ENCODE results near the gene SMAD3. TPM values are rescaled to one million over a fixed set of nuclear protein-coding genes. Genes with fewer than 3 reads are reported as not detected.

Gene SMAD3
- total RNA-seq, 2 experiments from 2014 or later, result 145 to 148 TPM

DNA sequence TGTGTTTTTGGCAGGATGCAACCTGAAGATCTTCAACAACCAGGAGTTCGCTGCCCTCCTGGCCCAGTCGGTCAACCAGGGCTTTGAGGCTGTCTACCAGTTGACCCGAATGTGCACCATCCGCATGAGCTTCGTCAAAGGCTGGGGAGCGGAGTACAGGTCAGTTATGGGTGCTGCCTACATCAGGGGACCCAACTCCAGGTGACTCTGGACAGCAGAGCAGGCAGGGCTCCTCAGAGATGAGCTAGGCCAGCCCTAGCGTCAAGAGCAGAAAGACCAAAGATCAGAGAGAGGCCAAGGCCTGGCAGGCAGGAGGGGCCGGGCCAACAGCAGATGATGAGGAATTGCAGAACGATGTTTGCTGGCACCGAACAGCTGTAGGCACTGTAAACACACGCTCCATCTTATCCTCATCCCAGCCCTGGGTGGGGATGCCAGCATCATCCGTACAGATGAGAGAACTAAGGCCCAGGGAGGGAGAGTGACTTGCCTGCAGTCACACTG lies 122.0 kb downstream of the SMAD3 start:
- H3K4me3 Mint-ChIP-seq, result no peak overlapping the region
- ChIA-PET POLR2A (interaction anchor here (1.0 kb wide), 1 partner anchor 53 kb away, joined by 4 read pairs; no protein-coding TSS in a partner anchor), CTCF (no interaction called here)
- H3K36me3 Mint-ChIP-seq (ENCODE audit: low read depth), result peaks cover 88% of the 10 kb centered on the region
- H3K27ac Mint-ChIP-seq, result peak overlapping the region; percentile 47
- H3K27me3 Mint-ChIP-seq, result no peaks in the 10 kb centered on the region
- peak; percentile 4 for DNase-seq
- no peaks in the 10 kb centered on the region for H3K9me3 Mint-ChIP-seq
- peaks cover 15% of the 10 kb centered on the region for H3K4me1 Mint-ChIP-seq

DNA sequence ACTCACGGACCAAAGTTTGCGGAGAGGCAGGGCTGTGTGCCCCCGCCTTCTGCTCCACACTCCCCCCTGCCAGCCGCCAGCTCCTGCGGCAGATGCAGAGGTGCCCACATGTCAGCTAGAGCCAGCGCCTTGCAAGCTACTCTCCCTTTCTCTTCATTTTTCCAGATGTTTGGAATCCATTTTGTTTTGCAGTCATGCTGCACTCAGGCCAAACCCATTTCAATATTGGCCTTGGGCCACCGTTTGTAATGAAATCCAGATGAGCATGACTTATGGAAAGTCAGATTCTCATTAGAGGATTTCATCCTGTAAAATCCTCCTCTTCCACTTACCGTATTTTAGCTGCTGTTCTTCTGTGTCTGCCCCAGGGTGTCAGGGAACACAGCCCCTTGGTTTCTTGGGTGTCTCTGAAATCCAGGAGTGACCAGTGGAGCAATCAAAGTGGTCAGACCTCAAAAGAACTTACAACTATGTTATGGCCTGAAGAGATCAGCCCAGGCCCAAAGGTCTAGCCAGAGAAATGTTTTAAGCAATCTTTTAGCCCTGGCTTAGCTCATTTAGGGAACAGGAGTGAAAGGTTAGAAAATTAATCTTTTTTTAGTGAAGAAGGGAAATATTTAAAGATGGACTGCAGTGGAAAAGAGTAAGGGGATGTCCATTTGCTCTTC lies 123.3 kb downstream of the SMAD3 start:
- peak overlapping the region; percentile 54 for H3K27ac Mint-ChIP-seq
- peaks cover 15% of the 10 kb centered on the region for H3K4me1 Mint-ChIP-seq
- no peaks in the 10 kb centered on the region for H3K27me3 Mint-ChIP-seq
- no peaks in the 10 kb centered on the region for H3K9me3 Mint-ChIP-seq
- H3K36me3 Mint-ChIP-seq (ENCODE audit: low read depth), result peaks cover 92% of the 10 kb centered on the region
- peak; percentile 5 for DNase-seq
- ChIA-PET CTCF (interaction anchor here (0.7 kb wide), 1 partner anchor 281 kb away, joined by 3 read pairs; no protein-coding TSS in a partner anchor), POLR2A (no interaction called here)
- no peak overlapping the region for H3K4me3 Mint-ChIP-seq

DNA sequence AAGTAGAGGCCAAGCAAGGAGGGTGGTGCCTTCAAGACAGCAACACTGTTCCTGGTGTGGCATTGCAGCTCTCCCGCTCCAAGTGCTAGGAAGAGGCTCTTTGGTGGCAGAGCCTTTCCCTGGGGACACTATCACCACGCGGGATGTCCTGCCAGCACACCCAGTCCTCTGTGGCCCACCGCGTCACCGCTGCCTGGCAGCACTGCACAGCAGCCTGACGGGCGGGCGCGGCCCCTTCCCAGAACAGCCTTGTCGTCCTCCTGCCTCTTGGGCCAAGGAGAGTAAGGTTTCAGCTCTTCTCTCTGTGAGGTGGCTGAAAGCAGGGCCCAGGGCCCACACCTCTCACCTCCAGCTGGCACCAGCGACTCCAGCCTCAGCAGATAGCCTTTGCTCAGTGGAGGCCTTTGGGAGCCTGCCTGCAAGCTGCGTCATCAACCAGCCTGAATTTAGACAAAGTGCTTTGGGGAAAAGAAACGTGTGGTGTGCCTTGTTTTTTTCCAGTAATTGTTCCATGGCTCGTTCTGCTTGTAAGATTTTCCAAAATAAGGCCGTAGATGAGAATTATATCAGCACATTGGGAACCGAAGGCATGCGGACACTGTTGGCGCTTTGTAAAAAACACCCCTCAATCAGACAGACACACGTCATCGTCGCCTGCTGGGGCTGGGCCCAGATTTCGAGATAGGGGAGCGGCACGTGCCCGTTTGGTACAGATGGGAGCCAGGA lies 124.1 kb downstream of the SMAD3 start:
- H3K36me3 Mint-ChIP-seq (ENCODE audit: low read depth), result peaks cover 93% of the 10 kb centered on the region
- peak; percentile 14 for DNase-seq
- POLR2A ChIA-PET, result no interaction called here

DNA sequence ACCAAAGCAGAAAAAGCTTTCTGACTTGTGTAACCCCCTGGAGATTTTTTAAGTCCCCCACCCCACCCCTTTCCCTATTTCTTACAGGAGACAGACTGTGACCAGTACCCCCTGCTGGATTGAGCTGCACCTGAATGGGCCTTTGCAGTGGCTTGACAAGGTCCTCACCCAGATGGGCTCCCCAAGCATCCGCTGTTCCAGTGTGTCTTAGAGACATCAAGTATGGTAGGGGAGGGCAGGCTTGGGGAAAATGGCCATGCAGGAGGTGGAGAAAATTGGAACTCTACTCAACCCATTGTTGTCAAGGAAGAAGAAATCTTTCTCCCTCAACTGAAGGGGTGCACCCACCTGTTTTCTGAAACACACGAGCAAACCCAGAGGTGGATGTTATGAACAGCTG lies 124.9 kb downstream of the SMAD3 start:
- ChIA-PET POLR2A (no interaction called here), CTCF (no interaction called here)
- H3K9me3 Mint-ChIP-seq, result no peaks in the 10 kb centered on the region
- peaks cover 94% of the 10 kb centered on the region for H3K36me3 Mint-ChIP-seq (ENCODE audit: low read depth)
- peaks cover 8% of the 10 kb centered on the region for H3K4me1 Mint-ChIP-seq
- H3K27ac Mint-ChIP-seq, result no peak overlapping the region
- DNase-seq, result peak; percentile 14
- no peak overlapping the region for H3K4me3 Mint-ChIP-seq
- H3K27me3 Mint-ChIP-seq, result no peaks in the 10 kb centered on the region

More for the DNA sequence above, 124.1 kb downstream of the SMAD3 start:
- Mint-ChIP-seq H3K4me3 (no peak overlapping the region), H3K27ac (peak overlapping the region; percentile 31), H3K4me1 (peaks cover 15% of the 10 kb centered on the region), H3K27me3 (no peaks in the 10 kb centered on the region), H3K9me3 (no peaks in the 10 kb centered on the region)
- CTCF ChIA-PET, result no interaction called here

GRCh38 chr15:67190813-67191212 lies 125.4 kb downstream of the SMAD3 start:
- peak; percentile 6 for DNase-seq
- no peaks in the 10 kb centered on the region for H3K9me3 Mint-ChIP-seq
- ChIA-PET POLR2A (no interaction called here), CTCF (no interaction called here)
- H3K4me1 Mint-ChIP-seq, result peaks cover 4% of the 10 kb centered on the region
- peaks cover 94% of the 10 kb centered on the region for H3K36me3 Mint-ChIP-seq (ENCODE audit: low read depth)
- H3K27ac Mint-ChIP-seq, result no peak overlapping the region
- no peaks in the 10 kb centered on the region for H3K27me3 Mint-ChIP-seq
- H3K4me3 Mint-ChIP-seq, result no peak overlapping the region

DNA sequence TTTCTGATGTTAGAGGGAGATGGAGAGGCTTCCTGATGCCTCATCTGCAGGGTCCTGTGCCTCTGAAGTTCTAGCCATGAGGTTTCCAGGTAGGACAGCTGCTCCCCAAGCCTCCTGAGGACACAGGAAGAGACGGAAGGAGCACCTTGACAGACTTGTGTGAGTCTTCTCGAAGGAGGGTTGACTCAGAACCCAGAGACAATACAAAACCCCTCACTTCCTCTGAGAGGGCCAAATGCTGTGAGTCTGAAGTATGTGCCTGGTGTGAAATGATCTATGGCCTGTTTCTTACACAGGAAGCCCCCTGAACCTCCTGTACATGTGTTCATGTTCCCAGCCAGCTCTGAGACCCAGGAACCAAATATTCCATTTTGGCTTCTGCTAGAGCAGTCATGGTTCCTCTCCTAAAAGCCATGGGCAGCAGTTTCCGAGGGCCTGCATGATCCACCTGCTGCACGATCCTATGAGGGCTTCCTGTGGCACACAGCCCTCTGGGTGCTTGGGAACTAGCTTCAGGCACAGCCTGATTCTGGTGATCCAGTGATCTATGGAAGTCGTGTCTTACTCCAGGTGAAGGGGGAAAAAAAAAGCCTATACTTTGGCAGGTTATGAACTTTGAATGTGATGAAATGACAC lies 126.9 kb downstream of the SMAD3 start:
- peaks cover 9% of the 10 kb centered on the region for H3K4me1 Mint-ChIP-seq
- DNase-seq, result peak; percentile 11
- CTCF ChIA-PET, result no interaction called here
- POLR2A ChIA-PET, result no interaction called here
- H3K27me3 Mint-ChIP-seq, result no peaks in the 10 kb centered on the region
- peaks cover 90% of the 10 kb centered on the region for H3K36me3 Mint-ChIP-seq (ENCODE audit: low read depth)
- no peaks in the 10 kb centered on the region for H3K9me3 Mint-ChIP-seq
- H3K27ac Mint-ChIP-seq, result peak overlapping the region; percentile 55
- H3K4me3 Mint-ChIP-seq, result no peak overlapping the region

GRCh38 chr15:67193223-67193990 lies 128.0 kb downstream of the SMAD3 start:
- Mint-ChIP-seq H3K27ac (peak overlapping the region; percentile 47), H3K27me3 (no peaks in the 10 kb centered on the region), H3K9me3 (no peaks in the 10 kb centered on the region), H3K4me3 (no peak overlapping the region), H3K36me3 (ENCODE audit: low read depth) (peaks cover 90% of the 10 kb centered on the region), H3K4me1 (peaks cover 17% of the 10 kb centered on the region)
- no peak for DNase-seq
- CTCF ChIA-PET, result no interaction called here
- POLR2A ChIA-PET, result interaction anchor here (1.0 to 1.5 kb wide), 2 partner anchors 63 to 128 kb away, joined by 3 read pairs; partner anchors contain the start of gene SMAD3

DNA sequence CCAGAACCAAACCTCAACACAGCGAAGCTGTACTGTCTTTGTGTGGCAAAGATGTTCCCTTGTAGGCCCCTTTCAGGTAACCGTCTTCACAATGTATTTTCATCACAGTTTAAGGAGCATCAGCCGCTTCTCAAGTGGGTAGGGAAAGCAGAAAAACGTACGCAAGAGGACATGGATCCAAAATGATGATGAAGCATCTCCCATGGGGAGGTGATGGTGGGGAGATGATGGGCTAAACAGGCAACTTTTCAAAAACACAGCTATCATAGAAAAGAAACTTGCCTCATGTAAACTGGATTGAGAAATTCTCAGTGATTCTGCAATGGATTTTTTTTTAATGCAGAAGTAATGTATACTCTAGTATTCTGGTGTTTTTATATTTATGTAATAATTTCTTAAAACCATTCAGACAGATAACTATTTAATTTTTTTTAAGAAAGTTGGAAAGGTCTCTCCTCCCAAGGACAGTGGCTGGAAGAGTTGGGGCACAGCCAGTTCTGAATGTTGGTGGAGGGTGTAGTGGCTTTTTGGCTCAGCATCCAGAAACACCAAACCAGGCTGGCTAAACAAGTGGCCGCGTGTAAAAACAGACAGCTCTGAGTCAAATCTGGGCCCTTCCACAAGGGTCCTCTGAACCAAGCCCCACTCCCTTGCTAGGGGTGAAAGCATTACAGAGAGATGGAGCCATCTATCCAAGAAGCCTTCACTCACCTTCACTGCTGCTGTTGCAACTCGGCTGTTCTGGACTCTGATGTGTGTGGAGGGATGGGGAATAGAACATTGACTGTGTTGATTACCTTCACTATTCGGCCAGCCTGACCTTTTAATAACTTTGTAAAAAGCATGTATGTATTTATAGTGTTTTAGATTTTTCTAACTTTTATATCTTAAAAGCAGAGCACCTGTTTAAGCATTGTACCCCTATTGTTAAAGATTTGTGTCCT lies 129.0 kb downstream of the SMAD3 start:
- Mint-ChIP-seq H3K4me3 (no peak overlapping the region), H3K36me3 (ENCODE audit: low read depth) (peaks cover 81% of the 10 kb centered on the region), H3K27ac (peak overlapping the region; percentile 16), H3K9me3 (no peaks in the 10 kb centered on the region), H3K27me3 (no peaks in the 10 kb centered on the region), H3K4me1 (peaks cover 22% of the 10 kb centered on the region)
- ChIA-PET POLR2A (interaction anchor here (1.5 kb wide), 1 partner anchor 61 kb away, joined by 3 read pairs; no protein-coding TSS in a partner anchor), CTCF (no interaction called here)
- no peak for DNase-seq

- POLR2A ChIA-PET, result no interaction called here
- no peaks in the 10 kb centered on the region for H3K9me3 Mint-ChIP-seq
- CTCF ChIA-PET, result no interaction called here
- no peaks in the 10 kb centered on the region for H3K27me3 Mint-ChIP-seq
- H3K27ac Mint-ChIP-seq, result no peak overlapping the region
- peaks cover 81% of the 10 kb centered on the region for H3K36me3 Mint-ChIP-seq (ENCODE audit: low read depth)
- peaks cover 22% of the 10 kb centered on the region for H3K4me1 Mint-ChIP-seq
- no peak overlapping the region for H3K4me3 Mint-ChIP-seq
- no peak for DNase-seq
Observed at GRCh38 chr15:67195305-67195704, 129.9 kb downstream of the SMAD3 start.

GRCh38 chr15:67196222-67196621 lies 130.8 kb downstream of the SMAD3 start:
- peaks cover 78% of the 10 kb centered on the region for H3K36me3 Mint-ChIP-seq (ENCODE audit: low read depth)
- H3K9me3 Mint-ChIP-seq, result no peaks in the 10 kb centered on the region
- H3K4me3 Mint-ChIP-seq, result no peak overlapping the region

GRCh38 chr15:67196672-67197363 lies 131.4 kb downstream of the SMAD3 start:
- Mint-ChIP-seq H3K4me3 (no peak overlapping the region), H3K27me3 (no peaks in the 10 kb centered on the region), H3K4me1 (peaks cover 24% of the 10 kb centered on the region), H3K36me3 (ENCODE audit: low read depth) (peaks cover 79% of the 10 kb centered on the region), H3K27ac (peak overlapping the region; percentile 40), H3K9me3 (no peaks in the 10 kb centered on the region)
- CTCF ChIA-PET, result interaction anchor here (0.7 kb wide), 1 partner anchor 130 kb away, joined by 3 read pairs; no protein-coding TSS in a partner anchor
- no peak for DNase-seq
- POLR2A ChIA-PET, result no interaction called here

More at GRCh38 chr15:67196222-67196621, 130.8 kb downstream of the SMAD3 start:
- Mint-ChIP-seq H3K27ac (no peak overlapping the region), H3K27me3 (no peaks in the 10 kb centered on the region), H3K4me1 (peaks cover 22% of the 10 kb centered on the region)
- CTCF ChIA-PET, result interaction anchor here (0.7 kb wide), 1 partner anchor 130 kb away, joined by 3 read pairs; no protein-coding TSS in a partner anchor
- POLR2A ChIA-PET, result no interaction called here
- no peak for DNase-seq
